WERI-Rb-1 (cell line): ENCODE measurements around the gene TAGLN.

ENCODE experiments used
- DNase-seq: peaks from one replicate; pipeline ENCODE4 v3.0.0-alpha.2; 2020
- H3K27ac ChIP-seq: fragments of 250-450 bp; sonication (Bioruptor Pico); 2 replicates; pipeline ENCODE4 v1.5.1; 2020; ENCODE audit warnings: mild to moderate bottlenecking, moderate library complexity
- H3K27me3 ChIP-seq: fragments of 250-450 bp; sonication (Bioruptor Pico); 2 replicates; pipeline ENCODE4 v1.5.1; 2021; ENCODE audit warnings: mild to moderate bottlenecking, low read depth, moderate library complexity; ENCODE audit not compliant: insufficient read depth, severe bottlenecking
- H3K36me3 ChIP-seq: fragments of 250-450 bp; sonication (Bioruptor Pico); 2 replicates; pipeline ENCODE4 v1.5.1; 2020; ENCODE audit warnings: mild to moderate bottlenecking, moderate library complexity
- H3K4me3 ChIP-seq: 2 replicates; pipeline ENCODE4 v1.5.1; 2011; ENCODE audit warnings: low read depth, mild to moderate bottlenecking, control low read depth, low read length
- H3K9me3 ChIP-seq: fragments of 250-450 bp; sonication (Bioruptor Pico); 2 replicates; pipeline ENCODE4 v1.5.1; 2021; ENCODE audit warnings: mild to moderate bottlenecking, moderate library complexity; ENCODE audit not compliant: severe bottlenecking
- CTCF ChIP-seq: IDR thresholded peaks from 2 replicates; pipeline ENCODE4 v1.5.1; 2011; ENCODE audit warnings: low read depth, mild to moderate bottlenecking, control low read depth, inconsistent platforms, low read length

The TAGLN gene

GRCh38 chr11:117219455-117219854 lies 20.3 kb downstream of the TAGLN start:
- Histone ChIP-seq H3K27ac (no peak overlapping the region), H3K27me3 (no peaks in the 10 kb centered on the region), H3K4me3 (no peak overlapping the region), H3K36me3 (peaks cover 77% of the 10 kb centered on the region), H3K9me3 (no peaks in the 10 kb centered on the region)
- no peak for TF ChIP-seq CTCF
- DNase-seq: no peak

- no peak for TF ChIP-seq CTCF
- Histone ChIP-seq H3K9me3 (no peaks in the 10 kb centered on the region), H3K27me3 (no peaks in the 10 kb centered on the region), H3K36me3 (peaks cover 74% of the 10 kb centered on the region), H3K4me3 (no peak overlapping the region), H3K27ac (no peak overlapping the region)
- no peak for DNase-seq
These were observed 20.8 kb downstream of the TAGLN start for GRCh38 chr11:117219995-117220394.

- no peak for DNase-seq
- no peak overlapping the region for H3K27ac ChIP-seq
- H3K27me3 ChIP-seq: no peaks in the 10 kb centered on the region
- H3K9me3 ChIP-seq: no peaks in the 10 kb centered on the region
- no peak overlapping the region for H3K4me3 ChIP-seq
- no peak for TF ChIP-seq CTCF
- peaks cover 79% of the 10 kb centered on the region for H3K36me3 ChIP-seq
These were observed 21.4 kb downstream of the TAGLN start for GRCh38 chr11:117220568-117220967.

- Histone ChIP-seq H3K27me3 (no peaks in the 10 kb centered on the region), H3K36me3 (peaks cover 79% of the 10 kb centered on the region), H3K4me3 (no peak overlapping the region), H3K27ac (no peak overlapping the region), H3K9me3 (no peaks in the 10 kb centered on the region)
- DNase-seq: no peak
- no peak for TF ChIP-seq CTCF
These were observed 22.0 kb downstream of the TAGLN start for GRCh38 chr11:117220999-117221774.

- no peak overlapping the region for H3K27ac ChIP-seq
- peaks cover 79% of the 10 kb centered on the region for H3K36me3 ChIP-seq
- no peak for TF ChIP-seq CTCF
These were observed 22.8 kb downstream of the TAGLN start for GRCh38 chr11:117221775-117222517.

More at GRCh38 chr11:117221775-117222517, 22.8 kb downstream of the TAGLN start:
- no peaks in the 10 kb centered on the region for H3K9me3 ChIP-seq
- no peak for DNase-seq
- no peaks in the 10 kb centered on the region for H3K27me3 ChIP-seq
- no peak overlapping the region for H3K4me3 ChIP-seq
